Pancreas (tissue), 10 donors: ENCODE measurements around the gene TCEAL8. TPM values are rescaled to one million over a fixed set of nuclear protein-coding genes. Genes with fewer than 3 reads are reported as not detected.
"Not testable (repeated sequence)": the region's sequence is repeated elsewhere in the genome, so short reads cannot be mapped to it uniquely, and the experiment has no call there.

Experiments used
- ATAC-seq, 4 donors: fragments of 200-7000 bp; cut with Tn5 transposase; one replicate each; pipeline versions ENCODE4 v1.8.0 to v1.9.1; 2020; ENCODE audit warnings: mild to moderate bottlenecking in 4 of 4, moderate library complexity in 4 of 4
- DNase-seq, 6 donors: peaks; one replicate each; pipeline ENCODE4 v3.0.0-alpha.2; 2020
- FAIRE-seq: peaks from 2 replicates; lab custom pipeline; 2012; peaks lifted over from hg19 to GRCh38; lab: Jason Lieb, UNC
- H3K27ac ChIP-seq, 4 donors: fragments of 200-600 bp; sonication (generic); 1 replicate in 3 of 4; 2 replicates in 1 of 4; pipeline versions ENCODE4 v1.5.0 to v1.8.0; 2020
- H3K27me3 ChIP-seq, 4 donors: fragments of 200-600 bp; one replicate each; pipeline ENCODE4 v1.8.0; 2021
- H3K36me3 ChIP-seq, 3 donors: fragments of 200-600 bp; sonication (generic) in 1 of 3; one replicate each; pipeline versions ENCODE4 v1.5.0 to v1.8.0; 2020 to 2021
- H3K4me1 ChIP-seq, 3 donors: fragments of 200-600 bp; one replicate each; pipeline ENCODE4 v1.8.0; 2021
- H3K4me3 ChIP-seq, 4 donors: fragments of 200-600 bp; sonication (generic) in 2 of 4; one replicate each; pipeline versions ENCODE4 v1.5.0 to v1.8.0; 2020 to 2021
- H3K9me3 ChIP-seq, 4 donors: fragments of 200-600 bp; one replicate each; pipeline ENCODE4 v1.8.0; 2021
- WGBS, 2 donors: extraction: QIAGEN DNeasy Blood & Tissue Kit; methylation state at CpG; one replicate each; pipeline ENCODE4 v1.1.7; 2013; 5-methylcytosine and 5-hydroxymethylcytosine counted together
- intact Hi-C, 3 donors: fragments of 100-400 bp; cut with DNase I; formaldehyde crosslinking; loops; one replicate each; pipeline versions ENCODE4 v1.11.1 to v1.14.2; 2022
- polyA plus RNA-seq, 2 donors: library from polyadenylated mRNA; stranded (reverse); fragments of 200-250 nt; gene quantifications; one replicate each; pipeline ENCODE4 v1.2.3, GENCODE V29; 2013
- total RNA-seq, 6 donors: library from RNA; stranded (reverse); fragmentation: NEBNext Ultra II Directional in 4 of 6; extraction: Animal tissue kit (Norgen Biotek cat#: 25700) in 4 of 6; gene quantifications; one replicate each; pipeline versions ENCODE4 v1.2.1 to v1.2.4, GENCODE V29; 2021 to 2023
- TF ChIP-seq, protein P1 (sequence below), 4 donors: fragments of 200-600 bp; sonication (generic) in 3 of 4; IDR thresholded peaks; one replicate each; pipeline versions ENCODE4 v1.5.0 to v1.8.0; 2021; ENCODE audit warnings: antibody characterized with exemption in 4 of 4
- donor health status: healthy with polysubstance abuse.
- donor health status: DM: no; HTN: no; CAD: no; lungs with moderate emphysema.
- donor health status: DM: no; HTN: no; CAD: no.
- donor health status: control.
- donor health status: control.
- donor health status: Bipolar disorder and iron deficiency.
- donor health status: DM: yes; HTN: yes; CAD: no.
- donor health status: DM: no; HTN: no; CAD: no.
- donor health status: DM: no; HTN: no; CAD: no.
- donor health status: DM: yes; HTN: yes; CAD: no.

TCEAL8 gene
- total and polyA plus RNA-seq, 8 donors: 16.8 to 56.6 (median 24.1) TPM

DNA sequence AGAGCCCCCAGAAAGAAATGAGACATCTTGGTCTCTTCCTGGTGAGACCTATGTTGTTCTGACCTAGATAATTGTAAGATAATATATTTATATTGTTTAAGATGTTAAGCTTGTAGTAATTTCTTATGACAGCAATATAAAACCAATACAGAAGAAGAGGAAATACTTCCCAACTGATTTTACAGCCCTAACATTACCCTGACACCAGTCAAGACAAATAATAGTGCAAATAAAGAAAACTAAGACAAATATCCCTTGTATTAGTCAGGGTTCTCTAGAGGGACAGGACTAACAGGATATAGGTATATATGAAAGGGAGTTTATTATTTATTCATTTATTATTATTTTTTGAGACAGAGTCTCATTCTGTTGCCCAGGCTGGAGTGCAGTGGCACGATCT is 18.7 kb downstream of the TCEAL8 start:
- Histone ChIP-seq H3K36me3 (no peaks in the 10 kb centered on the region), H3K27ac (no peak overlapping the region), H3K4me3 (no peak overlapping the region), H3K4me1 (no peaks in the 10 kb centered on the region), H3K27me3 (peaks cover 0 to 22% (median 0%) of the 10 kb centered on the region in 4 donors), H3K9me3 (no peaks in the 10 kb centered on the region)
- ATAC-seq (no peak), FAIRE-seq (no peak), DNase-seq (no peak)
- TF ChIP-seq, protein P1, sequence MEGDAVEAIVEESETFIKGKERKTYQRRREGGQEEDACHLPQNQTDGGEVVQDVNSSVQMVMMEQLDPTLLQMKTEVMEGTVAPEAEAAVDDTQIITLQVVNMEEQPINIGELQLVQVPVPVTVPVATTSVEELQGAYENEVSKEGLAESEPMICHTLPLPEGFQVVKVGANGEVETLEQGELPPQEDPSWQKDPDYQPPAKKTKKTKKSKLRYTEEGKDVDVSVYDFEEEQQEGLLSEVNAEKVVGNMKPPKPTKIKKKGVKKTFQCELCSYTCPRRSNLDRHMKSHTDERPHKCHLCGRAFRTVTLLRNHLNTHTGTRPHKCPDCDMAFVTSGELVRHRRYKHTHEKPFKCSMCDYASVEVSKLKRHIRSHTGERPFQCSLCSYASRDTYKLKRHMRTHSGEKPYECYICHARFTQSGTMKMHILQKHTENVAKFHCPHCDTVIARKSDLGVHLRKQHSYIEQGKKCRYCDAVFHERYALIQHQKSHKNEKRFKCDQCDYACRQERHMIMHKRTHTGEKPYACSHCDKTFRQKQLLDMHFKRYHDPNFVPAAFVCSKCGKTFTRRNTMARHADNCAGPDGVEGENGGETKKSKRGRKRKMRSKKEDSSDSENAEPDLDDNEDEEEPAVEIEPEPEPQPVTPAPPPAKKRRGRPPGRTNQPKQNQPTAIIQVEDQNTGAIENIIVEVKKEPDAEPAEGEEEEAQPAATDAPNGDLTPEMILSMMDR (IDR thresholded peaks at IDR 0.05): no peak
- intact Hi-C loops: no loop called here
- WGBS, 2 donors: 72 to 74% methylated on average over 1 of the region's 1 CpG

DNA sequence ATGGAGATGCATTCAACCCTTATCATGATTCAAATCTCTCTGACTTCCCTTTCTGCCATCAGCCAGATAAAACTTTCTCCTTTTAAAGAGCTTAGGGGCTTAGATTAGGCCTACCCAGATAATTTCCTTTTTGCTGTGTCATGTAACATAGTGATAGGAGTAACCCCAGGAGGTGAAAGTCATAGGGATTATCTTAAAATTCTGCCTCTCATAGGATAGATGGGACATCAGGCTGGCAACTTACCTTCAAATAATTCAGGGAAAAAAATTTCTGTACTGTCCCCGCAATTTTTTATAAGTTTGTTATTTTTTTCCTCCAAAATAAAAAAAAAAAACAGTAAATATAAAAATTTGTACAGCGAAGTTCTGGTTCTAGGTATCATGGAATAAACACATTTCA is 19.3 kb downstream of the TCEAL8 start:
- H3K27ac ChIP-seq, H3K36me3 ChIP-seq, H3K4me1 ChIP-seq, intact Hi-C loops, H3K9me3 ChIP-seq, H3K4me3 ChIP-seq, DNase-seq, ATAC-seq: not testable (repeated sequence)
- WGBS, 2 donors: 49 to 57% methylated on average over 2 of the region's 2 CpGs
- peaks cover 0 to 18% (median 0%) of the 10 kb centered on the region in 4 donors for H3K27me3 ChIP-seq
- peak; percentile 23 for FAIRE-seq

DNA sequence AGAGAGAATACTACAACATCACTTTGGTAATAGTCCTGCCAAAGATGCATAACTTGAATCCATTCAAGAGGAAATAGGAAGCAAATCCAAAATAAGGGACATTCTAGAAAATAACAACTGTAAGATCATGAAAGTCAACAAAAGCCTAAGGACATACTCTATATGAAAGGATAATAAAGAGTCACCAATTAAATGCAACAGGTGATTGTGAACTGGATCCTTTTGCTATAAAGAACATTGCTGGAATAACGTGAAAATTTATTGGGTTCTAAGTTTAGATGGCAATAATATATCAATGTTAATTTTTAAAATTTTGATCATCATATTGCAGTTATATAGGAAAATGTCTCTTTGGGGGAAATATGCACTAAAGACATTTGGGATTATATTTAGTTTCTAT is 20.1 kb downstream of the TCEAL8 start:
- intact Hi-C loops: no loop called here
- no peak overlapping the region for H3K27ac ChIP-seq
- FAIRE-seq: no peak

DNA sequence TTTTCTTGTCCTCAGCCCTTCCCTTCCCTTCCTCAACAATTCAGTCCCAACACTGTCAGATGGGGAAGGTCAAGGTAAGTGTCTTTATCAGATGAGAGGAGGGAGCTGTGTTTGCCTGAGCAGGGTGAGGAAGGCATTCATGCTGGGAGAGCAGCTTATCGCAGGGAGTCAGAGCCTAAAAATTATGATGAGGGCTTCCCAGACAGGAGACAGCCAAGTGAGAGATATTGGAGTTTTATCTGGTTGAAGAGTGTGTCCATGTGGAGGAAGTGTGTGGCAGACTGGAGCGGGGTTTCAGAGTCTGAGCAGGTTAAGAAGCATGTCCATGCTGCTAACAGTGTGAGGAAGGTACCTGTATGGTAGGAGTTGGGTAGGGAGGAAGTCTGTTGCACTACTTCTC is 21.7 kb downstream of the TCEAL8 start:
- TF ChIP-seq, protein P1 (IDR thresholded peaks at IDR 0.05): no peak
- H3K27me3 ChIP-seq: peaks cover 0 to 10% (median 0%) of the 10 kb centered on the region in 4 donors
- no peak overlapping the region for H3K4me3 ChIP-seq
- no peaks in the 10 kb centered on the region for H3K4me1 ChIP-seq
- DNase-seq: no peak
- no peak overlapping the region for H3K27ac ChIP-seq
- intact Hi-C loops: no loop called here
- FAIRE-seq: no peak
- no peaks in the 10 kb centered on the region for H3K9me3 ChIP-seq
- 66 to 83% methylated on average over 2 of the region's 2 CpGs for WGBS, 2 donors
- ATAC-seq: no peak
- H3K36me3 ChIP-seq: no peaks in the 10 kb centered on the region

More for the DNA sequence above, 20.1 kb downstream of the TCEAL8 start:
- H3K27me3 ChIP-seq: peaks cover 0 to 14% (median 0%) of the 10 kb centered on the region in 4 donors
- DNase-seq (no peak), ATAC-seq (no peak)
- H3K36me3 ChIP-seq: no peaks in the 10 kb centered on the region
- WGBS, 2 donors: 70 to 80% methylated on average over 1 of the region's 1 CpG
- no peak overlapping the region for H3K4me3 ChIP-seq
- no peaks in the 10 kb centered on the region for H3K9me3 ChIP-seq
- H3K4me1 ChIP-seq: no peaks in the 10 kb centered on the region
- TF ChIP-seq, protein P1 (IDR thresholded peaks at IDR 0.05): no peak

DNA sequence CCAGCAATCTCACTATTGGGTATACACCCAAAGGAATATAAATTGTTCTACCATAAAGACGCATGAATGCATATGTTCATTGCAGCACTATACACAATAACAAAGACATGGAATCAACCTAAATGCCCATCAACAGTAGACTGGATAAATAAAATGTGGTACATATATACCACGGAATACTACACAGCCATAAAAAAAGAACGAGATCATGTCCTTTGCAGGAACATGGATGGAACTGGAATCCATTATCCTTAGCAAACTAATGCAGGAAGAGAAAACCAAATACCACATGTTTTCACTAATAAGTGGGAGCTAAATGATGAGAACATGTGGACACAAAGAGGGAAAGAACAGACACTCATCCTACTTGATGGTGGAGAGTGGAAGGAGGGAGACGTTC is 29.0 kb downstream of the TCEAL8 start:
- ATAC-seq, H3K27me3 ChIP-seq, H3K4me1 ChIP-seq, H3K9me3 ChIP-seq, FAIRE-seq, DNase-seq, H3K27ac ChIP-seq, H3K36me3 ChIP-seq, intact Hi-C loops, H3K4me3 ChIP-seq: not testable (repeated sequence)
- WGBS, 2 donors: 70 to 76% methylated on average over 4 of the region's 4 CpGs

DNA sequence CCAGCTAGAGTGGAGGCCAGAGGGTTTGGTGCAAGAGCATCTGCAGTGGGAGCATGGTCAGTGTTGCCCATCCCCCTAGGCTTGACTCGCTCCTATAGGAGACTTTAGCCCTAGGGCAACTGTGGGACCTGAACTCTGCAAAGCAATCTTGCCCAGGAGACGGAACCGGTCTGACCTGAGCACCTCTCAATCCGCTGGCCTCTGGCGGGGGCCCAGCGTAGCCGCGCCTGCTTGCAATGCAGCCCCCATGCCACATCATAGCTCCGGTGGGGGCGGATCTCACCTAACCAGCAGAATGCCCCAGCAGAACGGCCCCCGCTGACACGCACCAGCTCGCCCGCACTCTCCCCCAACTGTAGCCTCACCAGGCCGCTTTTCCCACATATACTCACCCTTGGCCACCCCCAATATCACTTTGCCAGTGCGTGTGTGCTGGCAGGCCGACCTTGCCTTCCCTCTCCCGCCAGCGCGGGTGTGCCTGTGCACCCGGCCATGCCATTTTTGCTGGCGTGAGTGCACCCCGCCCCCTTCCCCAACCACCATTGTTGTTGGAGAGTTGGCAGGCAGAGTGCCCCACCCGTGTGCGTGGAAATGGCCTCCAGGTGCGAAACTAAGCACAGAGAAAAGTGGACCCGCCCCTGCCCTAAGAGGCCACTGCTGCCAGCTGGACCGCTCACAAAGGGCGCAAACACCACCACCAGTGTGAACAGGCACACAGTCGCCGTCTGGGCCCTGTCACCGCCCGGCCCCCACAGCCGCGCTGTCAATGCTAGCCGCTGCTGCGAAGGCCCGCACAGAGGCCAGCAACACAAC is 34.2 kb downstream of the TCEAL8 start:
- H3K4me1 ChIP-seq: no peaks in the 10 kb centered on the region
- no peak for FAIRE-seq
- 42 to 56% methylated on average over 38 to 39 of the region's 39 CpGs for WGBS, 2 donors
- intact Hi-C loops: no loop called here
- ATAC-seq: peak in 2 of 4 donors; percentile 54 to 85
- DNase-seq: peak in 3 of 6 donors; percentile 7 to 49 (median 18)
- no peak overlapping the region for H3K27ac ChIP-seq
- TF ChIP-seq, protein P1 (IDR thresholded peaks at IDR 0.05): no peak
- H3K4me3 ChIP-seq: no peak overlapping the region
- H3K27me3 ChIP-seq: peaks cover 0 to 5% (median 2%) of the 10 kb centered on the region in 4 donors
- no peaks in the 10 kb centered on the region for H3K9me3 ChIP-seq
- H3K36me3 ChIP-seq: no peaks in the 10 kb centered on the region
